Ammon's horn (tissue), 1 donor: ENCODE data around the gene RAB5IF.
"Not testable (repeated sequence)": the region's sequence is repeated elsewhere in the genome, so short reads cannot be mapped to it uniquely, and the experiment has no call there.

ENCODE experiments used
- DNase-seq: peaks from one replicate; pipeline ENCODE4 v3.0.0-alpha.2; 2016; ENCODE audit warnings: low spot score

The RAB5IF gene

DNA sequence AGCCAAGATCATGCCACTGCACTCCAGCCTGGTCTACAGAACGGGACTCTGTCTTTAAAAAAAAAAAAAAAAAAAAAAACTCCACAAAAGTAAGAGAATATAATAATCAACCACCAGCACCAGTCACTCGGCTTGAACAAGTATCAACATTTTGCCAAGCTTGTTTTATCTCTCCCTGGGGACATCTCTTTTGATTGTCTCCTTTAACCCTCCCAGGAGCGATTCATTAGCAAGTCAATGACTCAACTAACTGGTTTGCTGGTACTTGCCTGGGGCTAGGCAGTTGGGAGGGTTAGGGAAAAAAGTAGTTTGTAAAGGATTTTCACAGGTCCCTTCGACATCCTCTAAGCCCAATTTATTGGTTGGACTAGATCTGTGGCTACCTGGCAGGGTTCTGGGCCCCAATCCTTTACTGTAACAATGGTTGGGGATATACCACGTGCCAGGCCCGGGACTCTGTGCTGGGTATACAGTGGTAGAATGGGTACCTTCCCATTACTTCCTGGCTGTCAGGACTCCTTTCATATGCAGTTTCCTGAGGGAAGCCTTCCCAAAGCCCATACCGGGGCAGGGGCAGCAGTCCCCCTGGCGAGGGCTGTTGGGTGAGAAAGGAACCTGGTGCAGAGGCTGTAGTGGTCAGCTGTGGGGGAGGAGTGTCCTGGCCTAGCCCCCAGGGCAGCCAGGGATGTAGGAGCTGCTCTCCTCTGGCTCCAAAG lies 20.0 kb upstream of the RAB5IF start:
- DNase-seq = no peak

DNA sequence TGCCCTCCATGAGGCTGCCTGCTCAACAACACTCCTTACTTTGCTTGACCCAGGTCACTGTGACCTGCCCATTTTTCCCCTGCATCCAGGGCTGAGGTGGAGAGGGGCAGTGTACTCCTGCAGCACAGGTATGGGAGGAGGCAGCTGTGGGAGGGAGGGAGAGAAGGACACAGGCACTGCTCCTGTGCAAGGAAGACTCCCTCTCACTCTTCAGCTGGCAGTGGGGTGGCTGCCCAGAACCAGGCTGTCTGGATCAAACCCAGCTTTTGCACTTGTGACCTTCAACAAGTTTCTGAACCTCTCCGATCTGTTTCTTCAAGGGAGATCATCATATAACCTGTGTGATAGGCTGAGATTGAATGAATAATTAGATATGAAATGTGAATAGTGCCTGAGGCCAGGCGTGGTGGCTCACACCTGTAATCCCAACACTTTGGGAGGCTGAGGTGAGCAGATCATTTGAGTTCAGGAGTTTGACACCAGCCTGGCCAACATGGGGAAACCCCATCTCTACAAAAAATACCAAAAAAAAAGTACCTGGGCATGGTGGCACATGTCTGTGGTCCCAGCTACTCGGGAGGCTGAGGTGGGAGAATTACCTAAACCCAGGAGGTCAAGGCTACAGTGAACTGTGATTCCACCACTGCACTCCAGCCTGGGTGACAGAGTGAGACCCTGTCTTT lies 18.1 kb upstream of the RAB5IF start:
- no peak for DNase-seq

DNA sequence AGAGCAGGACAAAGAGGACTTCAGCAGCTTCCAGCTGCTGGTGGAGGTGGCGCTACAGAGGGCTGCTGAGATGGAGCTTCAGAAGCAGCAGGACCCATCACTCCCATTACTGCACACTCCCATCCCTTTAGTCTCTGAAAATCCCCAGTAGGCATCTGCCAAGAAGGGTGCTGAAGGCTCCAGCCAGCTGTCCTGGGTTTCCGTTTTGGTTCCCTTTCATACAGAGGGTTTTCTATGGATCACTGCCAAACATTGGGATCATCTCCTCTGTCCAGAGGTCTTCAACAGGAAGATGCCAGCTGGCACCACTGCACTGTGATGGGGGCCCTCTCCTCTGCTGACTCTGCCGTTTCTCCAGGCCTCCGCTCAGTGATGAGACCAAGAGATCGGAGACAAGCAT lies 14.3 kb upstream of the RAB5IF start:
- no peak for DNase-seq

DNA sequence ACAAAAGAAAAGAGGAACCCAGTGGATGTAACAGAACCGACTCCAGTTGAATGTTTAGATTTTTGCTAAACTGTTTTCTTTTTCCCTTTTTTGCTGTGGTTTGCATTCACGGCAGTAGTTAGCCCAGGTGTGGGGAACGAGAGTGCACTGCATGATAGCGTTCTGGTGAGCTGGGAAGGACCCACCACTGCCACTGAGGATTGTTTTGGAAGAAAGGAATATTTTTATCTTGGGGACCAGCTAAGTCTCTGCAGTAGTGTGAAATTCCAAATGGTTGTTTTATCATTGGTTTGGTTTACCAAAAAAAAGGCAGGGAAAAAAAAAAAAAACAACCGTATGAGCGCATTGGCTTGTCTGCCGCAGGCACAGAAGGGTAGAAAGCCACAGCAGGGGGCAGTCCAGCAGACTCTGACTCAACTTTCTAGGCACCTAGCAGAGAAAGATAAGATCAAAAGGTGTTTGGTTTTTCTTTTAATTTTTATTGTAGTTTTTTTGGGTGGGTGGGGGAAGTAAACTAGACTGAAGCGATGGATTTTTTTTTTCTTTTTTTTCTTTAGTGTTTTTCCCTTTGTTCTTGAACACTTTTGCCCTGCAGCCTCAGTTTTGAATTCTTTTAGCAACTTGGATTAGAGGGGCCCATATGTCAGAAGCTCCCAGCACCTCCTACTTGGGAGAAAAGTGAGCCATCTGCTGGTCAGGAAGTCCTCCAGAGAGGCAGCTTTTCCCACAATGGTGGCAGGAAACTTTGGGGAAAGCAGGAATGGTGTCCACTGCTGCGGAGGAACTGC lies 13.5 kb upstream of the RAB5IF start:
- peak; percentile 66 for DNase-seq

DNA sequence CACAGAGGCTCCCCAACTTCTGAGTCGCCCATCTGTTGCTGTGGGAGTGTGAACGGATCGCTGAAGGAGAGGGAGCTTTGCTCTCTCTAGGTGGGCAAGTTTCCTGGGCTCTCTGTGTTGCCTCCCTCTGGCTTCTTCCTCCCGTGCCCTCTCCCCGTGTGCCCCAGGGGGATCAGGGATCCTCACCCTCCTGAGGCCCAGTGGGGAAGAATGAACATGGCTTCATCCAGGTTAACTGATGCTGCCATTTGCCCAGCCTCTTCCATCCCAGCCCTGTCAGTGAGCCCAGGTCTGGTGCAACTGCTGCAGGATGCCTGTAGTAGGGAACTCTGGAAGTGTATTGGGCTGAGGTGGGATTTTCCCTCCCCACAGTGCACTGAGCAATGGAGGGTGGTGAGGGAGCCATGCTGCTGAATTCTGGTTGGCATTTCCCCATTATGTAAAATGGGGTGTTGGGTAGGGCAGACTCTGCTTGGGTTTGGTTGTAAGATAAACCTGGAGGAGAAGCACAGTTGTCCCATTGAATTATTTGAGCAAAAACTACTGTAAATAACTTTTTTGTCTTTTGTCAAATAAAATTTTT lies 12.1 kb upstream of the RAB5IF start:
- no peak for DNase-seq

DNA sequence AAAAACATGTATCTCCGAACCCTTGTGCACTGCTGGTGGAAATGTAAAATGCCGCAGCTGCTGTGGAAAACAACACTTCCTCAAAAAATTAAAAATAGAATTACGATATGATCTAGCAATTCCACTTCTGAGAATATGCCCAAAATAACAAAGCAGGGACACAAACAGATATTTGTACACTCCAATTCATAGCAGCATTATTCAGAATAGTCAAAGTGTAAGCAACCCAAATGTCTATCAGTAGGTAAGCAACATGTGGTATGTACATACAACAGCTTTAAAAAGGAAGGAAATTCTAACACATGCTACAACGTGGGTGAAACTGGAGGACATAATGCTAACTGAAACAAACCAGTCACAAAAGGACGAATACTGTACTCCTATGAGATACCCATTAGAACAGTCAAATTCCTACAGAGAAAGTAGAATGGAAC lies 5.7 kb upstream of the RAB5IF start:
- DNase-seq = peak; percentile 40

DNA sequence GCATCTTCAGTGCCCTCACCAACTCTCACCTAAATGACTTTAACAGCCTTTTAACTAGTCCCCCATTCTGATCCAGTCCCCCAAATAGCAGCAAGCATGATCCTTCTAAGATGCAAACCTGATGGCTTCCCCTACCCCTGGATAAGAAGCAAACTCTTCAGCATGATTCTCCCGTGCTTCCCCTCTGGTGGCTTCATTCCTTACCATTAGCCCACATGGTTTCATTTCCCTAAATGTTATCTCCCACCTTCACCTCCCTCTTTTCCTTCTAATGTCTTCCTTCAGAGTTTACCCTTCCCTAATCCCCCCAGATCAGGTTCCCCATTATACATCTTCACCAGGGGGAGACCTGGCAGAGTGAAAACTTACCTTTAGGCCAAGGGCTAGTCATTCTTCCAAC lies 4.0 kb upstream of the RAB5IF start:
- no peak for DNase-seq

DNA sequence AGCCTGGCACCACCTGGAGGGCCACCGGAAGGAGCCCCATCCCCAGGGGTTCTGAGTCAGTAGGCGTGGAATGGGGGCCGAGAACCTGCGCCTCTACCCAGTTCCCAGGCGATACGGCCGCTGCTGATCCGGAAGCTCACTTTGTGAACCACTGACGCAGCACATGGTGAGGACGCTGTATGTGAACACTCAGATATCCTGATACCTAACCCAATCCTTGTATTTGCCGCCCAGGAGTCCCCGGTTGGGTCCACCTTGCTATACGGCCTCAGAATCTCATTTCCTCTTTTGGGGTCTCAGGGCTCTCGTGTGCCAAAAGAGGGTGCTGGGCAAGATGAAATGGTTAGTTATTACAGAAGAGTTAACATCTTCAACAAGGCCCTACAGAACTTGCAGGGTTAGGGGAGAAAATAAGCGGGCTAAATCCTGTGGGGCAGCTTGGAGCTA lies 604 bp upstream of the RAB5IF start:
- DNase-seq = peak; percentile 43

DNA sequence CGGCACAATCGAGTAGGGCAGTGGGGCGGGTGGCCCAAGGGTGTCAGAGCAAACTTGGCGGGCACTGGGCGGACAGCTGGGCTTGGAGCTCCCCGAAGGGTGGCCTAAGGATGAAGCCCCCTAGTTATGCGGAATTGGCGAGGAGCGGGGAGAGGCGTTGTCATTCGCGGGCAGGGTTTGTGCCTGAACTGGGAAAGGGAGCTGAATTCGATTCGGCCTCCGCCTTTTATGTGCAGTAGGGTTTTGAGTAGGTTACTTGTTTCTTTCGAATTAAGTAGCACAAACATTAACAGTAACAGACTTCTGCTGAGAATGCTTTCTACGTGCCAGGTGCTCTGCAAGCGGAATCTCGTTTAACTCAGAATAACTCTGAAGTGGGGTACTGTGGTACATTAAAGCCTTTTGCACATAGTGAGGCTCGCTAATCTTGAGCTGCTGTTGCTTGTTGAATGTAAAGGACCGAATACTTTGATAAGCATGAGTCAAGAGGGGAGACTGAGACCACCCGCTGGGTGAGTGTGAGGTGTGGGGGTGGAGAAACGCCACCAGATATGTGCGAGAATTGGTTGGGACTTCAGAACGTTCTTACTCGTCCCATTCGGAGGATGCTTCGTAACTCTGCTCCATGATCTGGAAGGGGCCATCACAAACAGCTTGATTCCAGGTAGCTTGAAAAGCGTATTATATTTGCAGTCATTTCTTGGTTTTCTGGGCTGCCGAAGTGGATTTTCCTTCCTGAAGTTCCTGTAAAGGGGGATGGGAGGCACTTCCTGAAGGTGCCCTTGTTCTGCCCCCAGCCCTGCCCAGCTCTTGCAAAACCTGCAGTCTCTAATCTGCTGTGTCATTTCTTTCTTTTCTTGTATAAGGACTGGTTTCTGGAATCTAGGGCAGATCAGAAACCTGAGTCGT lies 833 bp downstream of the RAB5IF start:
- no peak for DNase-seq

DNA sequence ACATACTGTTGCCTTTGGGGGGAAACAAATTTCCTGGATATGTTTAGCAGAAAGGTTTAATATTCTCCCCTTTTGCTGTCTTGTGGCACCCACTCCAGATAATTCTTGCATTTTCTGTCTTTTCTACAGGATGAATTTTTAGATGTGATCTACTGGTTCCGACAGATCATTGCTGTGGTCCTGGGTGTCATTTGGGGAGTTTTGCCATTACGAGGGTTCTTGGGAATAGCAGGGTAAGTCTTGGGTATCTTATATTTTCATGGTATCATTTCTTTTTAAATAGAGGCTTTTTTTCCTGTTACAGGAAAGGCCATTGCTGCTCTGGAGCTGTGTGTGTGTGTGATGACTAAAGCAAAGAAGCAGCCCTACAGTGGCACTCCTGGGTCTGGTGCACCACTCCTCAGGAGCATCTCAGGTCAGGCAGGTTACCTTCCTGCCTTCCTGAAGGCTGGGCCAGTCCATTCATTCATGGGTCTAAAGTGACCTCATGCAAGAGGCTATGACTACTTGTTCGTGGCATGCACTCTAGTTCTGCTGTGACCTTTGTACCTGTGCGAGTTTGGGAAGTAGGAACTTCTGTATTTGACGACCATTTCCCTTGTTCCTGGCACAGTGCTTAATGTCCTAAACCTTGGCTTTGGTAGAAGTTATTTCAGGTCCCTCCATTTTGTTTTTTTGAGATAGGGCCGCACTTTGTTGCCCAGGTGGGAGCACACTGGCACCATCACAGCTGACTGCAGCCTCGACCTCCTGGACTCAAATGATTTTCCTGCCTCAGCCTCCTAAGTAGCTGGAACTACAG lies 2.2 kb downstream of the RAB5IF start:
- no peak for DNase-seq

DNA sequence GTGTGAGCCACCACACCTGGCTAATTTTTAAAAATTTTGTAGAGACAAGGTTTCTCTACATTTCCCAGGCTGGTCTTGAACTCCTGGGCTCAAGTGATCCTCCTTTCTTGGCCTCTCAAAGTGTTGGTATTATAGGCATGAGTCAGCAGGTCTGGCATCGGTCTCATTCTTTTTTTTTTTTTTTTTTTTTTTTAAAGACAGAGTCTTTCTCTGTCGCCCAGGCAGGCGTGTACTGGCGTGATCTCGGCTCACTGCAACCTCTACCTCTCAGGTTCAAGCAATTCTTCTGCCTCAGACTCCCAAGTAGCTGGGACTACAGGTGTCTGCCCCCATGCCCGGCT lies 2.8 kb downstream of the RAB5IF start:
- DNase-seq = not testable (repeated sequence)

DNA sequence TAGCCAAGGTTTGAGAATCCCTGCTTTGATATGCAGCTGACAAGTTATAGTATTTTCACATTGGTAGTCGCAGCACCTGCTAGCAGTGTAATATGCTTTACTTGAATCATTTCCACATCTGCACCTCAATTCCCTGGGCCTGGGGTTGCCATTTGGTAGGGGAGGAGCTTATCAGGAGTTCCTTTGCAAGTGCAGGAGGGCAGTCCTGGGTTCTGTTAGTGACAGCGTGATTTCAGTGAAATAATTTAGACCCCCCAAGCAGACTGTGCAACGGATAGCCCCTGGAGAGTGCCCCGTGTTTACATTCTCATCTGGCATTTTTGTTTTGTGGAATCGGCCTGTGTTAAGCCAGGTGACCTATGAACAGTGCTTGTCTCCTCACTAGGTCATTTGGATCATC lies 6.0 kb downstream of the RAB5IF start:
- no peak for DNase-seq

DNA sequence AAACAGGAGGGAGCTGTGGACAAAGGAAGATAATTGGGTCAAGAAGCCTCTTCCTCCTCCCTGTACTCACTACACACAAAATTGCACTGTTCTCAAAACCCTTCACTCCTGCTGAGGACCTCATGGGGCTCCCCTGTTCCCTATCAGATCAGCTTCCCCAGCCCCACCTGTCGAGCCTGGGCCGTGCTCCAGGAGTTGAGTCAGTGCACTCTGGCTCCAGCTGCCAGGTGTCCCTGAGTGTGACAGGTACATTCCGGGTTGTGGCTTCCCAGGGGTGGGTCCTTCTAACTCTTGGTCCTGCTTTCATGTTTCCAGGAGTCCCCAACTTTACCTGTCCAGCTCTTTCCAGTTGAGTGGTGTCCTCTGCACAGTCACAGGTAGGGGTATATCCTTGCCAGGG lies 8.4 kb downstream of the RAB5IF start:
- no peak for DNase-seq

DNA sequence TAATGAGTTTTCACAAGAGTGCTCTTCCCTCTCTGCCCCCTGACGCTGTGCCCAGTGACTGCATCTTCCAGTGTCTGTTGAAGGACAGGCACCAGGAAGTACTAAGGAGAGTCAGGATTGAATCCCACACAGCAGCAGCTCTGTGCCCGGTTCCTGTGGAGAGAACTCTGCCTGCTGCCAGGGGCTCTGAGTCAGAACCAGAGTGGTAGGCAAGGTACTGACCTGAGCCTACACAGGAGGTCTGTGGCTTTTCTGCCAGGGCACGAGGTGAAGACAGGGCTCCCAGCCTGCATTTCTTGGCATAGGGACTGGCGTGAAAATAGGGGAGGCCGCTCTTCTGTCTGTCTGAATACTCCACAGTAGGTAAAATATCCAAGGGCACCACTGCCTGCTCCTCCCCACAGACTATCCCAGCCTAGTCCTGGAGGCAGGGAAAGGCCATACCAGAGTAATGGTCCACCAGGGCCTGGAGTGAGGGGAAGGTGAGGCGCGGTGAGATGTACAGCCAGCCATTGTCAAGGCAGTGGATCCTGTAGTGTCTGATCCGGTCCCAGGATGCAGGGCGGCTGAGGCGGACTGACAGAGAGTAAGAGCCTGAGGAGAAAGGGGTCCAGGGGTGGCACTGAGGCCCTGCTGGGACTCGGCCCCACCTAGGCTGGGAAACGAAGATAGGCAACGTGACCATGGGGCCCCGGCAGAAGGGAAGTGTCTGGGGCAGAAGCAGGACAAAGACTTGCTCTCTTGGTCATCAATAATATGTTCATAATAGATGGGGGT lies 9.4 kb downstream of the RAB5IF start:
- DNase-seq = no peak

DNA sequence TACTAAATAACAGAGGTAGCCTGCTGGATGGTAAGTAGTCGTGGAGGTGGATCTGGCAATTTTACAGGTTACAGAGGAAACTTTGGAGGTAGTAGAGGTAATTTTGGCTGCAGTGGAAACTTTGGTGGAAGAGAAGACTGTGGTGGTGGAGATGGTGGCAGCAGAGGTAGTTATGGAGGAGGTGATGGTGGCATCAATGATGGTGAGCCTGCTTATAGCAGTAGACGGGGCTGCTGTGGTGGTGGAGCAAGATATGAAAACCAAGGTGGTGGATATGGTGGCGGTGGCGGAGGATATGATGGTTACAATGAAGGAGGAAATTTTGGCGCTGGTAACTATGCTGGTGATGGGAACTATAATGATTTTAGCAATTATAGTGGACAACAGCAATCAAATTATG lies 15.3 kb downstream of the RAB5IF start:
- DNase-seq = no peak

DNA sequence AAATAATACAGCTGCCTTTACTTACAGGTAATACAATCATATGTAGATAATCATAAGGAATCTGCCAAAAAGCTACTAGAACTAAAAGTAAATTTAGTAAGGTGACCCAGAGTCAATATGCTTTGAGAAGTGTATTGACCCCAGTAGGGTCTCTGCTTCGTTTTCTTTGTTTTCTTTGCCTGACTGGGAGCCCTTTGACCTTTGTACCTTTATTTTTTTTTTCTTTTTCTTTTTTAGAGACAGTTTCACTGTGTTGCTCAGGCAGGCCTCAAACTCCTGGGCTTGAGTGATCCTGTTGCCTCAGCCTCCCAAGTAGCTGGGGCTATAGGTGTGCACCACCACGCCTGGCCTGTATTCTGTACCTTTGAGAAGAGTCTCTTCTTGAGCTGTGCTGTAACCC lies 17.9 kb downstream of the RAB5IF start:
- DNase-seq = no peak

DNA sequence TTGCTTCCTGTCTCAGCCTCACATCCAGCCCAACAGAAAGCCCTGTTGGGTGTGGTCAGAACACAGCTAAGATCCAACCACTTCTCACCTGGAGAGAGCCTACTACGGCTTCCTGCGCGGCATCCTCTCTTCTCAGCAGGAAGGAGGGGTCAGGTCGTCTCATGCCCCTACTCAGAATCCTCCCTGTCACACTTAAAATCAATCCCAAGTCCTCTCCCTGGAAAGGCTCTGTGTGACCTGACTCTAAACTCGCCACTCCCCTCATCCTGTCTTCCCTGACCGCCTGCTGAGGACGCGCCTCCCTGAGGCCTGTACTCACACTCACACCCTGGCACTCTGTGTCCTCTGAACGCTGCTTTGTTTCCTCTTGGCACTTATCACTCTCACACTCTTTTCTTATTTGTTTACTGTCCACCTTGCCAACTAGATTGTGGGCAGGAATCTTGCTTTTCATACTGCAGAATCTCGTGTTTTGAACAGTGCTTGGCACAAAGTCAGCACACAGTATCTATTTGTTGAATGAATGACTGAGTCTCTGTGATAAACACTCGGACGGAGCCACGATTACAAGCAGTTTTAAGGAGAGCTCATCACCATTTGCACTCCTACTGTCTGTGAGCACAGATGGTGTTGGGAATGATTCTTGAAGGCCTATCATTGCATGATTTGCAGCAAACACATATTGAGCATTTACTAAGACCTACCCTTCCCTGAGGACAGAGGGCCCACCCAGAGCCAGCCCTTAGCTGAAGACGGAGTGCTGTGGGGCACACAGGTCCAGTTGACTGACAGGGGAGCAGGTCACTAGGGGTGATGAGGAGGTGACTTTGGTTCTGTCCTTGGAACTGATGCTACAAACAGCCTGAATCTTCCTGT lies 18.7 kb downstream of the RAB5IF start:
- peak; percentile 44 for DNase-seq

DNA sequence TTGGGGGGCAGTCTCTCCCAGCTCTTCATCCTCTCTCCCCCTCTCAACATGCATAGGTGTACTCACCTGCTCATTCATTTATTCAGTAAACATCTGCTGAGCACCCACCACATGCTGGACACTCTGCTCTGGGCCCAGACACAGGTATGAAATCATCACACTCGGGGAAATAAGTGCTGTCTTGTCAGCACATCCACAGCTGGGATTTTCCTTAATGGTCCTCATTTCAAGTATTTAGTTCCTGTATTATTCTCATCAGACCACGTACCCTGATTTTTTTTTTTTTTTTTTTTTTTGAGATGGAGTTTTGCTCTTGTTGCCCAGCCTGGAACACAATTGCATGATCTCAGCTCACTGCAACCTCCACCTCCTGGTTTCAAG lies 19.4 kb downstream of the RAB5IF start:
- DNase-seq = no peak

DNA sequence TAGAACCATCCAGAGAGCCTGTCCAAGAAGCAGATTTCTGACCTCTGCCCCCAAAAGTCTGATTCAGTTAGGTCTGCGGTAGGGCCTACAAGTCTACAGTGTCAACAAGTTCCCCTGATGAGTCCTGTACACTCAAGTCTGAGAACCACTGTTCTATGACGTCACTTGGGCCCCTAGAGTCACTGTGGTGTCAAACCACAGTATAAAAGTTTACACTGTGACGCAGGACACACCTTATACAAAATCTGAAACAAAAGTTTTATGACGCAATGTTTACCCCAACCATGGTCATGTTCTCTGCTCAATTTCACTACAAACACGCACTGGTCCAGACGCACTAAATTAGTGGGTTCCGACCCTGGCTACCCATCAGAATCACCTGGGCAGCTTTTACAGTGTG lies 22.5 kb downstream of the RAB5IF start:
- DNase-seq = no peak
